GM23248 (cell line): ENCODE measurements around the gene TSPAN7.

Source experiments
- EZH2 ChIP-seq: fragments of 200-600 bp; sonication (generic); IDR thresholded peaks from 2 replicates; pipeline ENCODE4 v1.6.1; 2018; ENCODE audit warnings: antibody characterized with exemption, mild to moderate bottlenecking; ENCODE audit not compliant: insufficient read depth, poor library complexity, severe bottlenecking
- EZH2phosphoT487 ChIP-seq: fragments of 200-600 bp; sonication (generic); IDR thresholded peaks from 2 replicates; pipeline ENCODE4 v1.6.1; 2018; ENCODE audit warnings: antibody characterized with exemption, moderate library complexity, mild to moderate bottlenecking, low read depth; ENCODE audit not compliant: insufficient read depth

GRCh38 chrX:38583181-38583580 lies 21.8 kb downstream of the TSPAN7 start:
- TF ChIP-seq EZH2 (no peak), EZH2phosphoT487 (no peak)
